ENCODE data around the gene SSBP4. TPM values are rescaled to one million over a fixed set of nuclear protein-coding genes. Genes with fewer than 3 reads are reported as not detected.

The SSBP4 gene
- total RNA-seq, 1 experiment from 2014 or later: 51.2 TPM

- TF ChIP-seq USF1 (CRISPR knock-in tag; IDR thresholded peaks at IDR 0.05) (no peak), NR2C2 (CRISPR knock-in tag; IDR thresholded peaks at IDR 0.05) (no peak), AFF4 (CRISPR knock-in tag; IDR thresholded peaks at IDR 0.05; ENCODE audit: borderline replicate concordance) (no peak), ZNF671 (CRISPR knock-in tag; IDR thresholded peaks at IDR 0.05) (no peak), PRDM15 (CRISPR knock-in tag; IDR thresholded peaks at IDR 0.05) (no peak)
- TF ChIP-seq, protein P1, sequence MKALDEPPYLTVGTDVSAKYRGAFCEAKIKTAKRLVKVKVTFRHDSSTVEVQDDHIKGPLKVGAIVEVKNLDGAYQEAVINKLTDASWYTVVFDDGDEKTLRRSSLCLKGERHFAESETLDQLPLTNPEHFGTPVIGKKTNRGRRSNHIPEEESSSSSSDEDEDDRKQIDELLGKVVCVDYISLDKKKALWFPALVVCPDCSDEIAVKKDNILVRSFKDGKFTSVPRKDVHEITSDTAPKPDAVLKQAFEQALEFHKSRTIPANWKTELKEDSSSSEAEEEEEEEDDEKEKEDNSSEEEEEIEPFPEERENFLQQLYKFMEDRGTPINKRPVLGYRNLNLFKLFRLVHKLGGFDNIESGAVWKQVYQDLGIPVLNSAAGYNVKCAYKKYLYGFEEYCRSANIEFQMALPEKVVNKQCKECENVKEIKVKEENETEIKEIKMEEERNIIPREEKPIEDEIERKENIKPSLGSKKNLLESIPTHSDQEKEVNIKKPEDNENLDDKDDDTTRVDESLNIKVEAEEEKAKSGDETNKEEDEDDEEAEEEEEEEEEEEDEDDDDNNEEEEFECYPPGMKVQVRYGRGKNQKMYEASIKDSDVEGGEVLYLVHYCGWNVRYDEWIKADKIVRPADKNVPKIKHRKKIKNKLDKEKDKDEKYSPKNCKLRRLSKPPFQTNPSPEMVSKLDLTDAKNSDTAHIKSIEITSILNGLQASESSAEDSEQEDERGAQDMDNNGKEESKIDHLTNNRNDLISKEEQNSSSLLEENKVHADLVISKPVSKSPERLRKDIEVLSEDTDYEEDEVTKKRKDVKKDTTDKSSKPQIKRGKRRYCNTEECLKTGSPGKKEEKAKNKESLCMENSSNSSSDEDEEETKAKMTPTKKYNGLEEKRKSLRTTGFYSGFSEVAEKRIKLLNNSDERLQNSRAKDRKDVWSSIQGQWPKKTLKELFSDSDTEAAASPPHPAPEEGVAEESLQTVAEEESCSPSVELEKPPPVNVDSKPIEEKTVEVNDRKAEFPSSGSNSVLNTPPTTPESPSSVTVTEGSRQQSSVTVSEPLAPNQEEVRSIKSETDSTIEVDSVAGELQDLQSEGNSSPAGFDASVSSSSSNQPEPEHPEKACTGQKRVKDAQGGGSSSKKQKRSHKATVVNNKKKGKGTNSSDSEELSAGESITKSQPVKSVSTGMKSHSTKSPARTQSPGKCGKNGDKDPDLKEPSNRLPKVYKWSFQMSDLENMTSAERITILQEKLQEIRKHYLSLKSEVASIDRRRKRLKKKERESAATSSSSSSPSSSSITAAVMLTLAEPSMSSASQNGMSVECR (CRISPR knock-in tag; IDR thresholded peaks at IDR 0.05; ENCODE audit: borderline replicate concordance): no peak
- TF ChIP-seq, protein P2, sequence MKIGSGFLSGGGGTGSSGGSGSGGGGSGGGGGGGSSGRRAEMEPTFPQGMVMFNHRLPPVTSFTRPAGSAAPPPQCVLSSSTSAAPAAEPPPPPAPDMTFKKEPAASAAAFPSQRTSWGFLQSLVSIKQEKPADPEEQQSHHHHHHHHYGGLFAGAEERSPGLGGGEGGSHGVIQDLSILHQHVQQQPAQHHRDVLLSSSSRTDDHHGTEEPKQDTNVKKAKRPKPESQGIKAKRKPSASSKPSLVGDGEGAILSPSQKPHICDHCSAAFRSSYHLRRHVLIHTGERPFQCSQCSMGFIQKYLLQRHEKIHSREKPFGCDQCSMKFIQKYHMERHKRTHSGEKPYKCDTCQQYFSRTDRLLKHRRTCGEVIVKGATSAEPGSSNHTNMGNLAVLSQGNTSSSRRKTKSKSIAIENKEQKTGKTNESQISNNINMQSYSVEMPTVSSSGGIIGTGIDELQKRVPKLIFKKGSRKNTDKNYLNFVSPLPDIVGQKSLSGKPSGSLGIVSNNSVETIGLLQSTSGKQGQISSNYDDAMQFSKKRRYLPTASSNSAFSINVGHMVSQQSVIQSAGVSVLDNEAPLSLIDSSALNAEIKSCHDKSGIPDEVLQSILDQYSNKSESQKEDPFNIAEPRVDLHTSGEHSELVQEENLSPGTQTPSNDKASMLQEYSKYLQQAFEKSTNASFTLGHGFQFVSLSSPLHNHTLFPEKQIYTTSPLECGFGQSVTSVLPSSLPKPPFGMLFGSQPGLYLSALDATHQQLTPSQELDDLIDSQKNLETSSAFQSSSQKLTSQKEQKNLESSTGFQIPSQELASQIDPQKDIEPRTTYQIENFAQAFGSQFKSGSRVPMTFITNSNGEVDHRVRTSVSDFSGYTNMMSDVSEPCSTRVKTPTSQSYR (CRISPR knock-in tag; IDR thresholded peaks at IDR 0.05): no peak
Measured at GRCh38 chr19:18457483-18458331, 38.5 kb downstream of the SSBP4 start (continued).

- H3K9me3 Mint-ChIP-seq: no peaks in the 10 kb centered on the region
Measured at GRCh38 chr19:18460900-18461299, 41.7 kb downstream of the SSBP4 start.

More at GRCh38 chr19:18460900-18461299, 41.7 kb downstream of the SSBP4 start:
- no peaks in the 10 kb centered on the region for H3K4me1 Mint-ChIP-seq
- H3K27ac Mint-ChIP-seq: no peak overlapping the region
- POLR2A ChIA-PET: no interaction called here
- peaks cover 12% of the 10 kb centered on the region for H3K36me3 Mint-ChIP-seq
- TF ChIP-seq GRHL2 (CRISPR knock-in tag; IDR thresholded peaks at IDR 0.05; ENCODE audit: insufficient replicate concordance, severe bottlenecking) (no peak), NFATC4 (CRISPR knock-in tag; IDR thresholded peaks at IDR 0.05) (no peak), TEAD1 (CRISPR knock-in tag; IDR thresholded peaks at IDR 0.05) (no peak), NFYB (CRISPR knock-in tag; conservative IDR thresholded peaks at IDR 0.05; ENCODE audit: low read depth) (no peak)
- TF ChIP-seq, protein P3, sequence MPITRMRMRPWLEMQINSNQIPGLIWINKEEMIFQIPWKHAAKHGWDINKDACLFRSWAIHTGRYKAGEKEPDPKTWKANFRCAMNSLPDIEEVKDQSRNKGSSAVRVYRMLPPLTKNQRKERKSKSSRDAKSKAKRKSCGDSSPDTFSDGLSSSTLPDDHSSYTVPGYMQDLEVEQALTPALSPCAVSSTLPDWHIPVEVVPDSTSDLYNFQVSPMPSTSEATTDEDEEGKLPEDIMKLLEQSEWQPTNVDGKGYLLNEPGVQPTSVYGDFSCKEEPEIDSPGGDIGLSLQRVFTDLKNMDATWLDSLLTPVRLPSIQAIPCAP (CRISPR knock-in tag; IDR thresholded peaks at IDR 0.05): no peak
- TF ChIP-seq, protein P1 (CRISPR knock-in tag; IDR thresholded peaks at IDR 0.05; ENCODE audit: borderline replicate concordance): no peak
- CTCF ChIA-PET: interaction anchor here (0.9 to 1.7 kb wide), 4 partner anchors 26 to 52 kb away, joined by 5 to 9 read pairs (median 6); no protein-coding TSS in a partner anchor
- H3K27me3 Mint-ChIP-seq (ENCODE audit: low read depth): no peaks in the 10 kb centered on the region
- no peak for DNase-seq (ENCODE audit: low spot score)
- no peak for ATAC-seq
- H3K4me3 Mint-ChIP-seq: no peak overlapping the region

All from WTC11 (cell line).